ENCODE data around the gene SLC24A4. TPM values are rescaled to one million over a fixed set of nuclear protein-coding genes. Genes with fewer than 3 reads are reported as not detected.

Gene SLC24A4
- total RNA-seq, 1 donor = 6.7 TPM

DNA sequence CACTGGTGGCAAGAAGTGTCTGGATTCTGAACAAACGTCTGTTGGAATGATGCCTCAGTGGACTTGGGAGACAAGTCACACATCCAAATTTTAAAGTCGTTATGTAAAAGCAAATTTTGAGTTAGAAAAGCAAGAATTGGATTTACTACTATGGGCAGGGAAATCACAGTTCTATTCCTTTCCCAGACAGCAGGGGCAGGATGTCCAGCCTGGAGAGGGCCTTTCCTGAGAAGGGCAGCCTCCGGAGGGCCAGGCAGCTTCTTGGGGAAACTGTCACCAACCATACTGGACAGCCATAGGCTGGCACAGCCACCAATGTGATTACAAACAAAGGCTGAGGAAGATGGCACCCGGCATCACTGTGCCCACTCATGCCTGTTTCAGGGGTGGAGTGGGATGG lies 11.1 kb downstream of the SLC24A4 start:
- Histone ChIP-seq H3K9me3 (ENCODE audit: low read depth, low read length) (no peaks in the 10 kb centered on the region), H3K4me1 (ENCODE audit: insufficient read depth, low read length) (no peaks in the 10 kb centered on the region), H3K27me3 (ENCODE audit: insufficient read depth, low read length) (no peaks in the 10 kb centered on the region), H3K4me3 (ENCODE audit: low read length) (no peak overlapping the region)

GRCh38 chr14:92336363-92336762 lies 13.4 kb downstream of the SLC24A4 start:
- Histone ChIP-seq H3K4me3 (ENCODE audit: low read length) (no peak overlapping the region), H3K9me3 (ENCODE audit: low read depth, low read length) (no peaks in the 10 kb centered on the region), H3K4me1 (ENCODE audit: insufficient read depth, low read length) (no peaks in the 10 kb centered on the region), H3K27me3 (ENCODE audit: insufficient read depth, low read length) (no peaks in the 10 kb centered on the region)

DNA sequence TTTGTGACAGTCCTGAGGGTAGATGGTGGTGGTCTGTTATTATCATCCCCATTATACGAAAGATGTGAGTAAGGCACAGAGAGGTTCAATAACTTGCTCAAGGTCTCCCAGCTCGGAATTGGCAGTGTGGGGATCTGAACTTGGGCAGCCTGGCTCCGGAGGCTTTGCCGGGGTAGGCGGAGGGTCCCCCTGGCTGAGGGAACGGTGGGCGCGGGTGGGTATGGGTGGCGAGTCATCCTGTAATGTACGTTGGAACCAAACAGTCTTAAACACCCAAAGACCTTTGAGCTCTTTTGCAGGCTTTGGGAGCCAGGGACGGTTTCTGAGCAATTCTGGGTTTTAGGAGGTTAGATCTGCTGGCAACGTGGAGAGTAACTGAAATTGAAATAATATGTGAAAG lies 16.5 kb downstream of the SLC24A4 start:
- no peaks in the 10 kb centered on the region for H3K9me3 ChIP-seq (ENCODE audit: low read depth, low read length)
- no peaks in the 10 kb centered on the region for H3K4me1 ChIP-seq (ENCODE audit: insufficient read depth, low read length)
- H3K27me3 ChIP-seq (ENCODE audit: insufficient read depth, low read length) = no peaks in the 10 kb centered on the region
- no peak overlapping the region for H3K4me3 ChIP-seq (ENCODE audit: low read length)

DNA sequence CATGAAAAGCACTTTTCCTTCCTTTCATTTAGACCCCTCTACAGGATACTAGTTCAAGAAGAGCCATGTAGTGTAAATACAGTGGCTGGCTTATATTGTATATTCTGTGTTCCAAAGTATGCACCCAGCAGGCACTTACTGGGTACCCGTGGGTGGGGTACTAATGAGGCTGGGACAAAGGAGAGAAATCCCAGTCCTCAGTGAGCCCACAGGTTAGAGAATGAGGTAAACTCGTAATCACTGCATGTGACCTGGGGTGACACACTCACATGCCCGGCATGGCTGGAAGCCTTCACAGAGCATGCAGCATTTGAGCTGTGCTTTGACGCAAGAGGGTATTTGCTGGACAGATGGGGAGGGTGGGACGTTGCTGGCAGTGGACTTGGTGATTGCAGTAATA lies 17.1 kb downstream of the SLC24A4 start:
- Histone ChIP-seq H3K4me1 (ENCODE audit: insufficient read depth, low read length) (no peaks in the 10 kb centered on the region), H3K4me3 (ENCODE audit: low read length) (no peak overlapping the region), H3K27me3 (ENCODE audit: insufficient read depth, low read length) (no peaks in the 10 kb centered on the region), H3K9me3 (ENCODE audit: low read depth, low read length) (no peaks in the 10 kb centered on the region)

DNA sequence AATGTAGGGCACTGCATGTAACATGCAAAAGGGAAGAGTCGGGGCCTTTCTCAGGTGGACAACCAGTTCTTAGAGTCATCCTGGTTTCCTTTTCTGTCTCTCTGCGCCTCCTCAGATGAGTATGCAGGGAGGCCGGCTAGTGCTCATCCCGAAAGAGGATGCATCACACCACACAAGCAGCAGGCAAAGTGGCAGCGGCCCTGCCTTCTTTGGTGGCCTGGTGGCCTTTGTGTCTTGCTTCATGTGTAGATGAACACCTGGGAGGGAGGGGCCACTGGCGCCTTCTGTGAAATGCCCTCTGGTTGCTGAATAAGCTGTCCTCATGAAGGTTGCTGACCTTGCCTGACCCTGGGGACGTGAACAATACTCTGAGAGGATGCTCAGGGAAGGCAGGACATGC lies 18.0 kb downstream of the SLC24A4 start:
- H3K27me3 ChIP-seq (ENCODE audit: insufficient read depth, low read length) = no peaks in the 10 kb centered on the region
- H3K9me3 ChIP-seq (ENCODE audit: low read depth, low read length) = no peaks in the 10 kb centered on the region
- no peak overlapping the region for H3K4me3 ChIP-seq (ENCODE audit: low read length)
- no peaks in the 10 kb centered on the region for H3K4me1 ChIP-seq (ENCODE audit: insufficient read depth, low read length)

- Histone ChIP-seq H3K4me3 (ENCODE audit: low read length) (no peak overlapping the region), H3K27me3 (ENCODE audit: insufficient read depth, low read length) (no peaks in the 10 kb centered on the region), H3K9me3 (ENCODE audit: low read depth, low read length) (no peaks in the 10 kb centered on the region), H3K4me1 (ENCODE audit: insufficient read depth, low read length) (no peaks in the 10 kb centered on the region)
Observed at GRCh38 chr14:92341791-92342190, 18.8 kb downstream of the SLC24A4 start.

DNA sequence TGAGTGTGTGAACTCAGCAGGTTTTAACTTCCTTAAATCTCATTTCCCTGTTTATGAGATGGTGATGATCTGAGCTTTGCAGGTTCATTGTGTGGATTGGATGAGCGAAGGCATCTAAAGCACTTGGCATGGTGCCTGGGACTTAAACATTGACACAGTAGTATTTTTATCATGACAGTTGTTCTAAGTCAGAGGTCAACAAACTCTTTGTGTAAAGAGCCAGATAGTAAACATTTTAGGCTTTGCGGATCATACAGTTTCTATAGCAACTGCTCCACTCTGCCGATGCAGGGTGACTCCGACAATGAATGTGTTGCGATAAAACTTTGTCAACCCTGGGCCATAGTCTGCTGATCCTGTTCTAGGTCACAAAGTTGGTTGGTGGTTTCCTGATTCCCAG lies 25.2 kb downstream of the SLC24A4 start:
- H3K4me3 ChIP-seq (ENCODE audit: low read length) = no peak overlapping the region
- H3K9me3 ChIP-seq (ENCODE audit: low read depth, low read length) = no peaks in the 10 kb centered on the region
- H3K4me1 ChIP-seq (ENCODE audit: insufficient read depth, low read length) = no peaks in the 10 kb centered on the region
- H3K27me3 ChIP-seq (ENCODE audit: insufficient read depth, low read length) = no peaks in the 10 kb centered on the region

- Histone ChIP-seq H3K27me3 (ENCODE audit: insufficient read depth, low read length) (no peaks in the 10 kb centered on the region), H3K9me3 (ENCODE audit: low read depth, low read length) (no peaks in the 10 kb centered on the region), H3K4me1 (ENCODE audit: insufficient read depth, low read length) (no peaks in the 10 kb centered on the region), H3K4me3 (ENCODE audit: low read length) (no peak overlapping the region)
Observed at GRCh38 chr14:92351750-92352149, 28.8 kb downstream of the SLC24A4 start.

- H3K4me1 ChIP-seq (ENCODE audit: insufficient read depth, low read length) = no peaks in the 10 kb centered on the region
- H3K4me3 ChIP-seq (ENCODE audit: low read length) = no peak overlapping the region
- no peaks in the 10 kb centered on the region for H3K9me3 ChIP-seq (ENCODE audit: low read depth, low read length)
- H3K27me3 ChIP-seq (ENCODE audit: insufficient read depth, low read length) = no peaks in the 10 kb centered on the region
Observed at GRCh38 chr14:92352158-92352985, 29.4 kb downstream of the SLC24A4 start.

DNA sequence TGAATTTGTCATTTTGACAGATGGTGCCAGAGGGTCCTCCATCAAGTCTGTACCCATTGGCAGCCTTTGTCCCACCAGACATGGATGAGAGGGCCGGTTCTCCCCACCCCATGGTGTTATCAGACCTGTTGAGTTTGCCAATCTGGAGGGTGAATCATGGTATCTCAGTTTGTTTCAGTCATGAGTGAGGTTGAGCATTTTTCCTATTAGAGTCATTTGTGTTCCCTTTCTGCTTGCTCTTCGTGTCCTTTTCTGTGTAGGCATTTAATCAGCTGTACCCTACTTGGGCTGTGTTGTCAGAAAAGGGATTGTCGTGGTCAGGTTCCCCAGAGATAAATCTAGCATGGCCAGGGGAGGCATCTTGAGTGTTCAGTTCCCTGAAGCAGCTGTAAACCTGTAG lies 30.5 kb downstream of the SLC24A4 start:
- no peak overlapping the region for H3K4me3 ChIP-seq (ENCODE audit: low read length)
- no peaks in the 10 kb centered on the region for H3K27me3 ChIP-seq (ENCODE audit: insufficient read depth, low read length)
- no peaks in the 10 kb centered on the region for H3K4me1 ChIP-seq (ENCODE audit: insufficient read depth, low read length)
- no peaks in the 10 kb centered on the region for H3K9me3 ChIP-seq (ENCODE audit: low read depth, low read length)

DNA sequence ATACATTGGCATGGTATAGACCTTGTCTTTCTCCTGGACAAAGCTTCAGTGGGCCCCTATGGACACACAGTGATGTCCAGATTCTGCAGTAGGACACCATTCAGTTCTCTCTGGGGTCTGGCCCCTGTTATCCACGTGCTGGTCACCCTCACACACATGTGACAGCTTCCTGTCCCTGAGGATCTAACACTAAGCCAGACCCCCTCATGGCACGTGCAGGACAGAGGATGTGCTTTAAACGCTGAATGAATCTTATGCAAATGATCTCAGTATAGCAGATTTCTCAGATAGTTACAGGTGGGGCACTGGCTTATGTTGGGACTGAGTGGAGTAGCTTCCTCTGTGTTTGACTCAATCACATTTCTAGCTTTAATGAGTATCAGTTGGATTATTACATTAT lies 33.7 kb downstream of the SLC24A4 start:
- Histone ChIP-seq H3K4me1 (ENCODE audit: insufficient read depth, low read length) (peaks cover 6% of the 10 kb centered on the region), H3K27me3 (ENCODE audit: insufficient read depth, low read length) (no peaks in the 10 kb centered on the region), H3K9me3 (ENCODE audit: low read depth, low read length) (no peaks in the 10 kb centered on the region), H3K4me3 (ENCODE audit: low read length) (no peak overlapping the region)

DNA sequence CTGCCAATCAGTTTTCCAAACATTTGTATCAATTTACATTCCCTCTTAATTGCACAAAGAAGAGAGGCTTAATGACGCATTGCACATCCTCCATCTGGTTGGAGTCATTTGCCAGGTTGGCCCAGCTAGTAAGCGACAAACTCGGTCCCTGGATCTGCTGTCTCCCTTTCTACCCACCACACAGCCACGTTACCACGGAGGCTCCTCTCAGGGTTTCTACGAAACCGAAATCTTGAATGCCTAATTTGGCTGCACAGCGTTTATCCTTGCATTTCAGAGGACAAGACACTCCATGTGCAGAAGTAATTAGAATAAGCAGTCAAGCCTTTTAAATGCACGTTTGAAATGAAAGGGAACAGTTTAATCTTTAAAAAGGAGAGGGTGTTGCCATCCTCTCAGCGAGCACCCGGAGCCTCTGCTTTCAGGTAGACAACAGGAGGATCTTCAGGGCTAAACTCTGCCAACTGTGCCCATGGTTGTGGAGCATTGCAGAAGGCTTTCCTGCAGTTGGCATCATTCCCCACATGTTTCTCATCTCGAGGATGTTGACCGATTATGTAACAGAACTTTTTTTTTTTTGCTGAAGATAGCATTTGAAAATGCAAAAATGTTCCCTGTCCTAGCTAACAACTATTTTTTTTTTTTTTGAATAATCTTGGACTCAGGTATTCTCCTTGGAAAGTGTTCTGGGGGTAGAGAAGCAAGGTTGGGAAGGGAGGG lies 37.8 kb downstream of the SLC24A4 start:
- Histone ChIP-seq H3K9me3 (ENCODE audit: low read depth, low read length) (no peaks in the 10 kb centered on the region), H3K4me3 (ENCODE audit: low read length) (no peak overlapping the region), H3K27me3 (ENCODE audit: insufficient read depth, low read length) (no peaks in the 10 kb centered on the region), H3K4me1 (ENCODE audit: insufficient read depth, low read length) (peaks cover 6% of the 10 kb centered on the region)

DNA sequence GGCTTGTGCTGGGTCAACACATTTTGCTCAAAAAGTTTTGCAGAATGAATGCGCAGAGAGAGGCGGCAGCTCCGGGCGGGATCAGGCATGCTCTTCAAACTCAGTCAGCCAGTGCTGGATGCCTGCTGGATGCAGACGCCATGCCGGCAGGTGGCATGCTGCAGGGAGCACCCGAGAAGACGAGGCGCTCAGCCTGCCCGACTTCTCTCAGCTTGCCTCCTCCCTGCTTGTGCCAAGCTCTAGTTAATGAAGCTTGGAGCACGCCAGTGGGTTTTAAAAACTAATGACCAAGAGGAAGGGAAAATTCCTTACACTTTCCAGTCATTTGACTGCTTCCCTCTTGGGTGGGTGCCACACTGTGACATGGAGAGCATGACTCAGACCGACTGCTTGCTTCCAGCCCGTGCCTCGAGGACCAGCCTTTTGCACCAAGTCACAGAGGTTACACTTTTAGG lies 39.8 kb downstream of the SLC24A4 start:
- Histone ChIP-seq H3K4me3 (ENCODE audit: low read length) (no peak overlapping the region), H3K27me3 (ENCODE audit: insufficient read depth, low read length) (no peaks in the 10 kb centered on the region), H3K4me1 (ENCODE audit: insufficient read depth, low read length) (peaks cover 6% of the 10 kb centered on the region), H3K9me3 (ENCODE audit: low read depth, low read length) (no peaks in the 10 kb centered on the region)

GRCh38 chr14:92366237-92366636 lies 43.3 kb downstream of the SLC24A4 start:
- no peaks in the 10 kb centered on the region for H3K4me1 ChIP-seq (ENCODE audit: insufficient read depth, low read length)
- H3K27me3 ChIP-seq (ENCODE audit: insufficient read depth, low read length) = no peaks in the 10 kb centered on the region
- H3K4me3 ChIP-seq (ENCODE audit: low read length) = no peak overlapping the region
- H3K9me3 ChIP-seq (ENCODE audit: low read depth, low read length) = no peaks in the 10 kb centered on the region

- no peaks in the 10 kb centered on the region for H3K4me1 ChIP-seq (ENCODE audit: insufficient read depth, low read length)
- no peaks in the 10 kb centered on the region for H3K27me3 ChIP-seq (ENCODE audit: insufficient read depth, low read length)
- H3K4me3 ChIP-seq (ENCODE audit: low read length) = no peak overlapping the region
- no peaks in the 10 kb centered on the region for H3K9me3 ChIP-seq (ENCODE audit: low read depth, low read length)
Observed at GRCh38 chr14:92368001-92368400, 45.0 kb downstream of the SLC24A4 start.

- Histone ChIP-seq H3K4me1 (ENCODE audit: insufficient read depth, low read length) (no peaks in the 10 kb centered on the region), H3K9me3 (ENCODE audit: low read depth, low read length) (no peaks in the 10 kb centered on the region), H3K4me3 (ENCODE audit: low read length) (no peak overlapping the region), H3K27me3 (ENCODE audit: insufficient read depth, low read length) (no peaks in the 10 kb centered on the region)
Observed at GRCh38 chr14:92369097-92369496, 46.1 kb downstream of the SLC24A4 start.
